ENCODE results near the gene IRF7. TPM values are rescaled to one million over a fixed set of nuclear protein-coding genes. Genes with fewer than 3 reads are reported as not detected.

IRF7 gene
- total and polyA plus RNA-seq, 2 of the 4 experiments (the other 2 are of a cell fraction), result 1.6 to 4.5 TPM

GRCh38 chr11:627308-627576 lies 11.5 kb upstream of the IRF7 start:
- no TSS peak for BruUV-seq (replicated peaks)
- H4K8ac ChIP-seq (ENCODE audit: low read depth in 2 of 2, low read length in 2 of 2), result no peak overlapping the region
- no peak overlapping the region for H2BK5ac ChIP-seq (ENCODE audit: low read depth, low read length, poor library complexity, severe bottlenecking)
- no peak overlapping the region for H4K91ac ChIP-seq (ENCODE audit: insufficient read depth, low read depth, low read length)
- no peak overlapping the region for H3K14ac ChIP-seq (replicated peaks; ENCODE audit: low read depth, low read length)
- H3K4me1 ChIP-seq (ENCODE audit: control insufficient read depth, insufficient read depth, low read length), result peaks cover 4% of the 10 kb centered on the region; the same call in 1 of the 2 replicates
- H2AK5ac ChIP-seq (ENCODE audit: low read depth, low read length), result no peak overlapping the region
- H3K4me2 ChIP-seq (ENCODE audit: low read depth, low read length), result no peak overlapping the region
- H3K23ac ChIP-seq (ENCODE audit: low read depth, low read length), result no peak overlapping the region
- H3K27ac ChIP-seq (ENCODE audit: insufficient read depth, low read length), result no peak overlapping the region
- in situ Hi-C loops (cut with MboI; ENCODE audit: low sequenced_read_pairs) (no loop called here), intact Hi-C loops (cut with micrococcal nuclease) (no loop called here), dilution Hi-C loops (cut with HindIII; ENCODE audit: low sequenced_read_pairs, unreplicated experiment) (no loop called here)
- peaks cover 2% of the 10 kb centered on the region; the same call in 1 of the 2 replicates for H3K27me3 ChIP-seq (ENCODE audit: control insufficient read depth, insufficient read depth, low read length)
- H3K4ac ChIP-seq (ENCODE audit: low read depth, low read length), result no peak overlapping the region
- H2AFZ ChIP-seq (replicated peaks; ENCODE audit: low read length, poor library complexity), result no peak overlapping the region
- ATAC-seq (ENCODE audit: low read depth), result no peak
- POLR2A ChIA-PET (ENCODE audit: unreplicated experiment), result no interaction called here
- TF ChIP-seq CTCF (conservative IDR thresholded peaks at IDR 0.05; ENCODE audit: low read depth, low read length), result no peak
- TF ChIP-seq ELK1 (IDR thresholded peaks at IDR 0.05; ENCODE audit: borderline replicate concordance, low read depth, low read length), result no peak
- TF ChIP-seq NFE2L2 (IDR thresholded peaks at IDR 0.05; ENCODE audit: low read depth, low read length), result no peak
- no peak for TF ChIP-seq BHLHE40 (IDR thresholded peaks at IDR 0.05; ENCODE audit: low read depth, low read length)
- no peak for TF ChIP-seq RAD21 (IDR thresholded peaks at IDR 0.05; ENCODE audit: low read length)
- TF ChIP-seq USF2 (IDR thresholded peaks at IDR 0.05; ENCODE audit: low read depth, low read length), result no peak
- no peak for TF ChIP-seq FOS (IDR thresholded peaks at IDR 0.05; ENCODE audit: low read depth, low read length)
- TF ChIP-seq CHD1 (IDR thresholded peaks at IDR 0.05; ENCODE audit: low read depth, low read length), result no peak
- TF ChIP-seq MXI1 (IDR thresholded peaks at IDR 0.05; ENCODE audit: borderline replicate concordance, low read depth, low read length), result no peak
- TF ChIP-seq SMC3 (IDR thresholded peaks at IDR 0.05; ENCODE audit: low read depth, low read length), result no peak
- no peak for TF ChIP-seq POLR2A (IDR thresholded peaks at IDR 0.05; ENCODE audit: low read depth, low read length)
- no peak for TF ChIP-seq MAZ (IDR thresholded peaks at IDR 0.05; ENCODE audit: borderline replicate concordance, low read depth, low read length)
- TF ChIP-seq RFX5 (IDR thresholded peaks at IDR 0.05; ENCODE audit: low read depth, low read length), result no peak
- TF ChIP-seq CEBPB (IDR thresholded peaks at IDR 0.05; ENCODE audit: low read depth, low read length), result no peak
- no peak for TF ChIP-seq MAFK (IDR thresholded peaks at IDR 0.05; ENCODE audit: low read depth, low read length)
- TF ChIP-seq RCOR1 (IDR thresholded peaks at IDR 0.05; ENCODE audit: insufficient replicate concordance, low read length), result no peak
- no peak overlapping the region for H3K18ac ChIP-seq (ENCODE audit: low read depth, low read length)
- no peaks in the 10 kb centered on the region for H3K9me3 ChIP-seq (ENCODE audit: control insufficient read depth, insufficient read depth, low read length)
- peaks cover 6% of the 10 kb centered on the region; the same call in 1 of the 2 replicates for H4K20me1 ChIP-seq (ENCODE audit: insufficient read depth, low read length)
- peaks cover 2% of the 10 kb centered on the region; the same call in 1 of the 2 replicates for H3K36me3 ChIP-seq (ENCODE audit: control insufficient read depth, insufficient read depth, low read length)
- 70% methylated on average over 2 of the region's 28 CpGs; no CpG with 5 or more reads in 1 of the 2 experiments for WGBS, 2 experiments (ENCODE audit: extremely low coverage in 2 of 2, insufficient read length in 1 of 2)
- no peak overlapping the region for H3K4me3 ChIP-seq (ENCODE audit: insufficient read depth, low read depth, low read length)
- H2BK120ac ChIP-seq (ENCODE audit: low read depth, low read length), result no peak overlapping the region
- no peak overlapping the region for H2BK20ac ChIP-seq (ENCODE audit: low read depth, low read length)
- CTCF ChIA-PET, result no interaction called here
- no peaks in the 10 kb centered on the region for H3K79me1 ChIP-seq (ENCODE audit: low read depth in 1 of 2, low read length in 2 of 2)
- H3K56ac ChIP-seq (ENCODE audit: extremely low read depth, insufficient read depth, low read length), result no peak overlapping the region
- peaks cover 5% of the 10 kb centered on the region; the same call in 1 of the 2 replicates for H3K9me1 ChIP-seq (ENCODE audit: insufficient read depth, low read length)
- no peak overlapping the region for H2AK9ac ChIP-seq (replicated peaks; ENCODE audit: low read depth, low read length, poor library complexity)
- DNase-seq, result no peak
- H3K9ac ChIP-seq (ENCODE audit: low read depth, low read length), result no peak overlapping the region
- no peak overlapping the region for H4K5ac ChIP-seq (ENCODE audit: low read depth, low read length)
- no peak overlapping the region for H2BK15ac ChIP-seq (ENCODE audit: low read depth, low read length)
